ENCODE results near the gene OPCML. TPM values are rescaled to one million over a fixed set of nuclear protein-coding genes. Genes with fewer than 3 reads are reported as not detected.

The OPCML gene
- total RNA-seq, 1 experiment from 2014 or later: not detected

DNA sequence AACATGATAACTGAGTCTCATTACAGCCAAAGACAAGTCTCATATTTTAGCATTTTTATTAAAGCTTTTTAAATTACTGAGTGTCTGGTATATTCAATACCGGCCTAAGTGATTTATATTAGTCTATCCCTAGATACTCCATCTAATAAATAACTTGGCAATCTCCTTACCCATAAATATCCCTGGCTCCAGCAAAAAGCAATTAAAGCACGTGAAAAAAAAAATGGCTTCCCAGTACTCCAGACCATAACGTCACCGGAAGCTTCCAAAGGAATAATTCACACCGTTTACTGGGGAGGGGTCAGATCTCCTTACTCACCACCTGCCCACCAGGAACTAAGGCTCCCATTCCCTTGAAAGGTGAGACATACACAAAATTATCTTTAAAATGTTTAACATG is 988.3 kb downstream of the OPCML start:
- no peaks in the 10 kb centered on the region for H3F3A ChIP-seq (ENCODE audit: low read length, unreplicated experiment)

GRCh38 chr11:132541794-132542193 is 990.5 kb downstream of the OPCML start:
- H3K79me2 ChIP-seq (ENCODE audit: low read length): no peaks in the 10 kb centered on the region
- peaks cover 35% of the 10 kb centered on the region for H3K9me3 ChIP-seq (ENCODE audit: low read length)
- no peaks in the 10 kb centered on the region for H3K4me1 ChIP-seq (ENCODE audit: insufficient read depth, low read length)
- no peaks in the 10 kb centered on the region for H3F3A ChIP-seq (ENCODE audit: low read length, unreplicated experiment)
- no peak overlapping the region for H3K27ac ChIP-seq (ENCODE audit: low read length)
- no peak overlapping the region for H3K4me2 ChIP-seq (ENCODE audit: low read length)
- no peak overlapping the region for H3K4me3 ChIP-seq (ENCODE audit: low read length)
- H3K9ac ChIP-seq (ENCODE audit: low read length): no peak overlapping the region
- H3K36me3 ChIP-seq (ENCODE audit: low read depth, low read length): no peaks in the 10 kb centered on the region
- DNase-seq (no peak), ATAC-seq (no peak)
- H3K27me3 ChIP-seq (ENCODE audit: low read length): no peaks in the 10 kb centered on the region
- CTCF ChIA-PET: no interaction called here
- BruUV-seq (replicated peaks): no TSS peak
- TF ChIP-seq EZH2 (IDR thresholded peaks at IDR 0.05; ENCODE audit: low read length, unreplicated experiment) (no peak), EZH2phosphoT487 (IDR thresholded peaks at IDR 0.05; ENCODE audit: borderline replicate concordance, low read length) (no peak)
- TF ChIP-seq, protein P1, sequence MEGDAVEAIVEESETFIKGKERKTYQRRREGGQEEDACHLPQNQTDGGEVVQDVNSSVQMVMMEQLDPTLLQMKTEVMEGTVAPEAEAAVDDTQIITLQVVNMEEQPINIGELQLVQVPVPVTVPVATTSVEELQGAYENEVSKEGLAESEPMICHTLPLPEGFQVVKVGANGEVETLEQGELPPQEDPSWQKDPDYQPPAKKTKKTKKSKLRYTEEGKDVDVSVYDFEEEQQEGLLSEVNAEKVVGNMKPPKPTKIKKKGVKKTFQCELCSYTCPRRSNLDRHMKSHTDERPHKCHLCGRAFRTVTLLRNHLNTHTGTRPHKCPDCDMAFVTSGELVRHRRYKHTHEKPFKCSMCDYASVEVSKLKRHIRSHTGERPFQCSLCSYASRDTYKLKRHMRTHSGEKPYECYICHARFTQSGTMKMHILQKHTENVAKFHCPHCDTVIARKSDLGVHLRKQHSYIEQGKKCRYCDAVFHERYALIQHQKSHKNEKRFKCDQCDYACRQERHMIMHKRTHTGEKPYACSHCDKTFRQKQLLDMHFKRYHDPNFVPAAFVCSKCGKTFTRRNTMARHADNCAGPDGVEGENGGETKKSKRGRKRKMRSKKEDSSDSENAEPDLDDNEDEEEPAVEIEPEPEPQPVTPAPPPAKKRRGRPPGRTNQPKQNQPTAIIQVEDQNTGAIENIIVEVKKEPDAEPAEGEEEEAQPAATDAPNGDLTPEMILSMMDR (conservative IDR thresholded peaks at IDR 0.05; ENCODE audit: low read depth, low read length): no peak
- no peaks in the 10 kb centered on the region for H3K9me2 ChIP-seq (replicated peaks; ENCODE audit: low read length)
- intact Hi-C loops (cut with micrococcal nuclease): no loop called here
- POLR2A ChIA-PET (ENCODE audit: unreplicated experiment): no interaction called here
- H4K20me1 ChIP-seq (ENCODE audit: low read length): no peaks in the 10 kb centered on the region
- H2AFZ ChIP-seq (ENCODE audit: low read length): no peak overlapping the region

More for the DNA sequence above, 988.3 kb downstream of the OPCML start:
- H3K27me3 ChIP-seq (ENCODE audit: low read length): no peaks in the 10 kb centered on the region
- no peak overlapping the region for H2AFZ ChIP-seq (ENCODE audit: low read length)
- no peaks in the 10 kb centered on the region for H3K36me3 ChIP-seq (ENCODE audit: low read depth, low read length)
- DNase-seq (no peak), ATAC-seq (no peak)
- BruUV-seq (replicated peaks): no TSS peak
- H3K9me3 ChIP-seq (ENCODE audit: low read length): peaks cover 27% of the 10 kb centered on the region
- intact Hi-C loops (cut with micrococcal nuclease): no loop called here
- H3K4me2 ChIP-seq (ENCODE audit: low read length): no peak overlapping the region
- H3K9ac ChIP-seq (ENCODE audit: low read length): no peak overlapping the region
- TF ChIP-seq, protein P1 (conservative IDR thresholded peaks at IDR 0.05; ENCODE audit: low read depth, low read length): no peak
- TF ChIP-seq EZH2phosphoT487 (IDR thresholded peaks at IDR 0.05; ENCODE audit: borderline replicate concordance, low read length) (no peak), EZH2 (IDR thresholded peaks at IDR 0.05; ENCODE audit: low read length, unreplicated experiment) (no peak)
- no peaks in the 10 kb centered on the region for H4K20me1 ChIP-seq (ENCODE audit: low read length)
- H3K79me2 ChIP-seq (ENCODE audit: low read length): no peaks in the 10 kb centered on the region
- H3K27ac ChIP-seq (ENCODE audit: low read length): no peak overlapping the region
- no peak overlapping the region for H3K4me3 ChIP-seq (ENCODE audit: low read length)
- H3K9me2 ChIP-seq (replicated peaks; ENCODE audit: low read length): no peaks in the 10 kb centered on the region
- ChIA-PET CTCF (no interaction called here), POLR2A (ENCODE audit: unreplicated experiment) (no interaction called here)
- no peaks in the 10 kb centered on the region for H3K4me1 ChIP-seq (ENCODE audit: insufficient read depth, low read length)

DNA sequence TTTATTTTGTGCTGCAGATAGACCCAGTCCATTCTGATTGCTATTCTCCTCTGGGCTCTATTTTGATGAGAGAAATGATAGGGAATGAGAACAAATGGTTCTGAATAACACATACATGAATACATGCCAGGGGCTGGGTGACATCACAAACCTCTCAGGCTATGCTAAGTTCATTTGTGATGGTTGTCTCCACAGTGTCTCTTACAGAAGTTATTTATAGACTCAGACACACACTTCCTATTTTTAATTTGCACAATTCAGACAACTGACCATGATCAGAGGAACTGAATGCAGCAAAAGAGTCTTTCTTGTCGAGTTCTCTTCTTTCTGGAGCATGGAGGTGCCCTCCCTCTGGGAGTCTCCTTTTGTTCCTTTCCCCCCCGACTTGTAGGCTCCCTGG is 991.7 kb downstream of the OPCML start:
- Histone ChIP-seq H4K20me1 (ENCODE audit: low read length) (no peaks in the 10 kb centered on the region), H3K4me2 (ENCODE audit: low read length) (no peak overlapping the region), H3K79me2 (ENCODE audit: low read length) (no peaks in the 10 kb centered on the region), H3K36me3 (ENCODE audit: low read depth, low read length) (no peaks in the 10 kb centered on the region), H3K27ac (ENCODE audit: low read length) (no peak overlapping the region), H3K9me2 (replicated peaks; ENCODE audit: low read length) (no peaks in the 10 kb centered on the region), H3K9me3 (ENCODE audit: low read length) (peaks cover 37% of the 10 kb centered on the region), H3F3A (ENCODE audit: low read length, unreplicated experiment) (no peaks in the 10 kb centered on the region), H2AFZ (ENCODE audit: low read length) (no peak overlapping the region), H3K9ac (ENCODE audit: low read length) (no peak overlapping the region), H3K27me3 (ENCODE audit: low read length) (no peaks in the 10 kb centered on the region), H3K4me3 (ENCODE audit: low read length) (no peak overlapping the region), H3K4me1 (ENCODE audit: insufficient read depth, low read length) (no peaks in the 10 kb centered on the region)
- ATAC-seq: no peak
- CTCF ChIA-PET: no interaction called here
- intact Hi-C loops (cut with micrococcal nuclease): no loop called here
- TF ChIP-seq EZH2 (IDR thresholded peaks at IDR 0.05; ENCODE audit: low read length, unreplicated experiment): no peak
- TF ChIP-seq, protein P1 (conservative IDR thresholded peaks at IDR 0.05; ENCODE audit: low read depth, low read length): no peak
- no peak for TF ChIP-seq EZH2phosphoT487 (IDR thresholded peaks at IDR 0.05; ENCODE audit: borderline replicate concordance, low read length)
- no TSS peak for BruUV-seq (replicated peaks)
- POLR2A ChIA-PET (ENCODE audit: unreplicated experiment): no interaction called here
- no peak for DNase-seq

All from PC-3 (cell line).